ENCODE data around the gene TMEM61.
"Not testable (repeated sequence)": the region's sequence is repeated elsewhere in the genome, so short reads cannot be mapped to it uniquely, and the experiment has no call there.

TMEM61 gene

DNA sequence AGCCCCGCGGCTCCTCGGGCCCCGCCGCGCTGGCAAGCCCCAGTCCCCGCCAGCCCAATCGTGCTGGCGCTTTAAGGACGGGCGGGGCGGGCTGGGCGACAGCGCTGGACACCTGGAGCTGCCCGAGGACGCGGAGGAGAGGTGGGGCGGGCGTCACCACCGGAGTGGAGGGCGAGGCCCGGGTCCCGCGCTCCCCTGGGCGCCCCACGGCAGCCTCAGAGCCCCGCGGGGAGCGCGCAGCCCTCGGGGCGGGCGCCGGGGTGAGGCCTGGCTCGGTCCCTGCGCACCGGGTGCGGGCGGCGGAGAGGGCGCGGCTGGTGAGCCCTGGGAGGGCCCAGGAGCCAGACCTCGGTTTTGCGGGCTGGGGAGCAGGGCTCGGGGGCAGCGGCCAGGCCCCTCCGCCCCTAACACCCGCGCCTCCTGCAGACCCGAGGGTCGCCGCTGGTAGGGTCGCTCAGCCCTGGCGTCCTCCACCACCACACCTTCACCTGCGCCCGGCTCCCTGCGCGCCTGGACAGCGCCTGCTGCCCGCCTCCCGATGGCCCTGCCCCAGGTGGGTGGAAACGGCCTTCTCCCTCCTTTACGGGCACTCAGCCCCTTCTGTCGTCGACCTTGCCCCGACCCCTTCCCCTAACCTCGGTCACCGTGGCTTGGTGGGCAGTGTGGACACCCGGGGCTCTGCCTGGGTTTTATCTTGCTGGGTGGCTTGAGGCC, at the start of gene TMEM61:
Gene TMEM61, plus strand, starts transcription at position 101 of the 714 bp plus-strand sequence. Its CDS starts 438 bp downstream, at position 539.
- DNase-seq = no peak

DNA sequence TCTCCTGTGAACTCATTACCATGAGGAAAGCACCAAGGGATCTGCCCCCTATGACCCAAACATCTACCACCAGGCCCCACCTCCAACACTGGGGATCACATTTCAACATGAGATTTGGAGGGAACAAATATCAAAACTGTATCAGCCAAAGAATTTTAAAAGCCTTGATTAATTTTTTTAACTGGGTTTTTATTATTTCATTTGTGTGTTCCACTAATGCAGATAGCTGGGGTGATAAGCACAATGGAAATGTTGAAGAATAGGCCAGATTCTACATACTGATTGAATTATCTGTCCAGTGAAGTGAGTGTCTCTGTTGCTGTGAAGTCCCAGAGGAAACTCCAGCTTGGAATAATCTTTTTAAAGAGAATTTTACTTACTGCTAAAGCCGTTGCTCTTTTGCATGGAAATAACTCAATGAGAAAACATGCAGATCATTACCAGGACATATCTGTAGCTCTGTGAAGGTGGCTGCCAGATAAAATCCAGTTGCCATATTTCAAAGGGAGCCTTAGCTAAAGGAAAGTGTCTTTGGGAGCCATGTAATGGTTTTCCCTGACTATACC, 49.1 kb upstream of the TMEM61 start:
- no peak for DNase-seq

DNA sequence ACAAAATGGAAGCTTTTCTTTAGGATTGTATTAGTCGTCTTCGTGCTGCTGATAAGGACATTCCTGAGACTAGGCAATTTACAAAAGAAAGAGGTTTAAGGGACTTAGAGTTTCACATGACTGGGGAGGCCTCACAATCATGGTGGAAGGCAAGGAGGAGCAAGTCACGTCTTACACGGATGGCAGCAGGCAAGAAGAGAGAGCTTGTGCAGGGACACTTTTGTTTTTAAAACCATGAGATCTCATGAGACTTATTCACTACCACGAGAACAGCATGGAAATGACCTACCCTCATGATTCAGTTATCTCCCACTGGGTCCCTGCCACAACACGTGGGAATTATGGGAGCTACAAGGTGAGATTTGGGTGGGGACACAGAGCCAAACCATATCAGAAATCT, 46.3 kb upstream of the TMEM61 start:
- not testable (repeated sequence) for DNase-seq

DNA sequence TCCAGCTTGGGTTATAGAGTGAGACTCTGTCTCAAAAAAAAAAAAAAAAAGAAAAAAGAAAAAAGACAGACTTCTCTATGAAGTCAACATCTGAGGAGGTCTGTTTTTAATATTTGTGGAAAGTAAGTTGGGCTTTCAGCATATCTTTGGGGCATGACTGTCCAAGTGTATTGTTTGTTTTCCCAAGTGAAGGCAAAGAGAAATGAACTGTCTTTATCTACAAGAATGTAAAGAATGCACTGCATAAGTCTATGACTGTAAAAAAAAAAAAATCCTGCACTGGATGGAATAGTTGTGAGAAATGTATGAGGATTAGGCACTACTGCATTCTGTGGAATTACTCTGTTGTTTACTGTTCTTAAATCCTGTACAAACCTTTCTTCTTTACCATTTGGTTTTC, 45.6 kb upstream of the TMEM61 start:
- no peak for DNase-seq

DNA sequence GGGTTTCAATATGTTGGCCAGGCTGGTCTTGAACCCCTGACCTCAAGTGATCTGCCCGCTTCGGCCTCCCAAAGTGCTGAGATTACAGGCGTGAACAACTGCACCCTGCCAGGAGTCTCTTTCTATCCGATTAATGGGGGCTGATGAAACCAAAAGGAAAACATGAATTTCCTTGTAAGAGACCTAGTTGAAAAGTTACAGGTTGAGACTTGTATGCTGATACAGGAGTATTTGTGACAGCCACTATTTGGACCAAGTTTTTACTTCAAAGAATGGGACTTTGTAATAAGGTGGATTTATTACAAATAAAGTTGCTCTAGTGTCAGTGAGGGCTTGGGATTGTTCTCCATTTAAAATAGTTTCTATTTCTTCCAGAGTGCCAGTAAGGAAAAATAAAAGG, 43.6 kb upstream of the TMEM61 start:
- DNase-seq = no peak

GRCh38 chr1:54937469-54937868, 43.0 kb upstream of the TMEM61 start:
- DNase-seq = no peak

GRCh38 chr1:54938955-54939354, 41.5 kb upstream of the TMEM61 start:
- DNase-seq = not testable (repeated sequence)

GRCh38 chr1:54940042-54940441, 40.4 kb upstream of the TMEM61 start:
- no peak for DNase-seq

DNA sequence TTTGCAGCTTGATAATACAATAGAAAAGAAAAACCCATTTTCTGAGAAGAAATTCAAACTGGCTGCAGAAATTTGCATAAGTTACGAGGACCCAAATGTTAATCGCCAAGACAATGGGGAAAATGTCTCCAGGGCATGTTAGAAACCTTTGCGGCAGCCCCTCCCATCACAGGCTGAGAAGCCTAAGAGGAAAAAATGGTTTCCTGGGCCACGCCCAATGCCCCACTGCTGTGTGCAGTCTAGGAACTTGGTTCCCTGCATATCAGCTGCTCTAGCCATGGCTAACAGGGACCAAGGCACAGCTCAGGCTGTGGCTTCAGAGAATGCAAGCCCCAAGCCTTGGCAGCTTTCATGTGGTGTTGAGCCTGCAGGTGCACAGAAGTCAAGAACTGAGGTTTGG, 37.5 kb upstream of the TMEM61 start:
- DNase-seq = no peak

DNA sequence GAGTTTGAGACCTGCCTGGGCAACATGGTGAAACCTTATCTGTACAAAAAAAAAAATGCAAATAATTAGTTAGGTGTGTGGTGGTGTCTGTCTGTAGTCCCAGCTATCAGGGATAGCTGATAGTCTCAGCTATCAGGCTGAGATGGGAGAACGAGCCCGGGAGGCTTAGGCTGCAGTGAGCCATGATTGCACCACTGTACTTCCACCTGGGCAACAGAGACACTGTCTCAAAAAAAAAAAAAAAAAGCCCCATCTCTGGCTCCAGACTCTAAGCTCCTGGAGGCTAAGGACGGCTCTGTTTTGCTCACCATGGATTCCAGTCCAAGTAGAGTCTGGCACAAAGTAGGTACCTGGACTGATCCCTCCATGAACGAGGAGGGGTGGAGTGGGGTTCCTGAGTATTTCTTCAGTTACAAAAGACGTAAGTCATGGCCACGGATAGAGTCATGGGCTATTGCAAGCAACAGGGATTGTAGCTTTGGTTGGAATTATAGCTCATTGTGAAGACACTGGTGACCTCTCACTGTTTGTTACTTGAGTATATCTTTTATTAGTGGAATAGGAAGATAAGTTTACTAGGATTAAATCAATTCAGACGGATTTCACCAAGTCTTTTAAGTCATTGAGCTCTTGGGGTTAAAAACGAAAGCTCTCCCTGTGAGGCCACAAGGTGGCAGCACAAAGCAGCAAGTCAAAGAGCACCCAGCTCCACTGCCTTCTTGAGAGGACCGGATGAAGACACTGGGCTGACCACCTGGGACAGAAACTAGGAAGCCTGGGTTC, 35.6 kb upstream of the TMEM61 start:
- DNase-seq = peak; percentile 47 to 58

- DNase-seq = no peak
Observed at GRCh38 chr1:54945393-54945936, 35.0 kb upstream of the TMEM61 start.

DNA sequence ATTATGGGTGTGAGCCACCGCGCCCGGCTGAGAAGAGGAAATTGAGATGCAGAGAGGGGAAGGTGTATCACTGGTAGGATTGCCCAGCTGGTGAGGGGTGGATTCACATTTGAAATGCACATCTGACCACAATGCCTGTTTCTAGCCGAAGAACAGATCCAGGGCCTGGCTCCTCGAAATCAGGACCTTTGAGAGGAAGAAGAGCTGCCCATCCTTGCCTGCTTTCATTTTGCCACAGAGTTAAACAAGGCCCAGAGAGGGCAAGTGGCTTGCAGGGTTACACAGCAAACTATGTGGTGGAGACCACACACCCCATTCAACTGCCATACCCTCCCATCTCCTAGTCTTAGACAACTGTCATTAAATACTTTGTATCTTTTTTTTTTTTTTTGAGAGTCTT, 32.9 kb upstream of the TMEM61 start:
- DNase-seq = no peak

DNA sequence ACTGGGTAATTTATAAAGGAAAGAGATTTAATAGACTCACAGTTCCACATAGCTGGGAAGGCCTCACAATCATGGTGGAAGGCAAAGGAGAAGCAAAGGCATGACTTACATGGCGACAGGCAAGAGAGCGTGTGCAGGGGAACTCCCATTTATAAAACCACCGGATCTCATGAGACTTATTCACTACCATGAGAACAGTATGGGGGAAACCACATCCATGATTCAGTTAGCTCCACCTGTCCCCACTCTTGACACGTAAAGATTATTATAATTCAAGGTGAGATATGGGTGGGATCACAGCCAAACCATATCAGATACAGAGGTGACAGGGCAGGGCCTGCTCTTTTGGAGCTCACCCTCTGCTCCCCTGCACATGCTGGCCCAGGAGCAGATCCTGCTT, 31.4 kb upstream of the TMEM61 start:
- DNase-seq = no peak

GRCh38 chr1:54950006-54950368, 30.4 kb upstream of the TMEM61 start:
- no peak for DNase-seq

DNA sequence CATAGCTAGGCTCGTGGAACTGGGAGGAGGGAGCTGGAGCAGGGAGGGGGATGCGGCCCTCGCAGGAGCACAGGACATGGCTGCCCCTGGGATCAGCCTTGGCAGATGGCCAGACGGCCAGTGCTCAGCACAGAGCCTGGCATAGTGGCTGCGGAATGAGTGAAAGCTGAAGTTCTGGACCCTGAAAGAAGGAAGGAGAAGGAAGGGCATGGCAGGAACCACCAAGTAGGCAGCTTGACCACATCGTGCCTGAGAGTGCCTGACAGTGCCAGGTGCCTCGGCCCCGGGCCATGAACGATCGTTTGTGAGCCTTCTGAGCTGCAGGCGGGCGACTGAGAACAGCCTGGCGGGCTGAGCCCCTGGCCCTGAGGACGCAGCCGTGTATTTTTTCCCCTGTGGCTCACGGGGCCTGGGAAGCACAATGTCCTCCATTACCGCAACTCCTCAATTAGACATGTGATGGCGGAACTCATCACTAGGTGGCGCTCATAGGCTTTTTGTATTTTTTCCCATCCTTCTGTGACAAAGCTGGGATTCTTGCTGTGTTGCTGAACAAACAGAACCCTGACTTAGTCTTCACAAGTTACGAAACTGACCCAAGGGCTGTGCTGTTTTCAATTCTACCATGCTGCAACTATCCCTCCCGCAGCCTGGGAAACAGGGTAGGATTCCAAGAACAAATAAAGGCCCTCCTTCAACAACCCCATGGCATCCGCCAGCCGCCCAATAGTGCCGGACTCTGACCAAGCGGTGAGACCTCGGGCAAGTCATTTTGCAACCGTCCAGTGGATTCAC, 29.9 kb upstream of the TMEM61 start:
- DNase-seq = peak; percentile 23 to 59

DNA sequence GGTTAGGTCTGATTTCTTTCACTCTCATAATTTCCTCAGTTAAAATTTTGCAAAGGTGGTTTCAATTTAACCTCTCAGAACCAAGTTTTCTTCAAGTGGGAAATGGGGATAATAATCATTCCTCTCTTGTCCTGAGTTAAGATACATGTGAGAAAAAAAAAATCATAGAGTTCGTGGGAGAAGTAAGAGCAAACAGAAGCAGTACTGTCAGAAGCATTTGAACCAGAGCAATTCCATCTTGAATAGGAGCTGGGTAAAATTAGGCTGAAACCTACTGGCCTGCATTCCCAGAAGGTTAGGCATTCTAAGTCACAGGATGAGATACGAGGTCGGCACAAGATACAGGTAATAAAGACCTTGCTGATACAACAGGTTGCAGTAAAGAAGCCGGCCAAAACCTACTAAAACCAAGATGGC, 28.6 kb upstream of the TMEM61 start:
- DNase-seq = no peak

DNA sequence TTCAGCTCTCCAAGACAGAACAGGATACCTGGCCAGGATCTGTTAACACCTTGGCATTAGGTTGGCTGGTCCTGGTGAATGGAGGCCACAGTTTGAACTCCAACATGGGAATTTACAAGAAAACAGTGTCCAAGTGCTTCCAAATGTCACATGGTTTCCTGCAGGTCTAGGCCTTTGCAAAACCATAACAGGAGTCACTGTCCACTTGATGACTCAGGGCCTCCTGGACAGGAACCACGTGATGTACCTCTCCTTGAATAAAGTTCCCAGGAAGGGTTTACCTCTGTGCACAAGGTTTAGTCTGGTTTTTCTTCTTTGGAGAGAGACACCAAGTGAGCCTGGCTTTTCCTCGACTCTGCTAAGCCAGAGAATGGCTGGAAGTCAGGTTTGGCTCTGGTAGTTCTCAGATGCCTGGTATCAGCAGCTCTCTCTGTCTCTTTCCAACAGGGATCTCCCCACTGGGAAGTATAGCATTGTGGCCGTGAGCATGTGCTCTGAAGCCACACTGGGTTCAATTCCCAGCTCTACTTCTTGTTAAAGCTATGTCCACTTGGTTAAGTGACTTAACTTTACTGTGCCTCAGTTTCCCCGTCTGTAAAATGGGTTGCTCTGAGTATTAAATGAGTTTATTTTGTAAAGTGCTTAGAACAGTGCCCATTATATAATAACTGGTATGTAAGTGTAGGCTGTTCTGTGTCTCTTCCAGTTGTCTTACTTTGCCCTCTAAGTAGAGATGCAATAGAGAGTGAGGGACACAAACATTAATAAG, 27.3 kb upstream of the TMEM61 start:
- no peak for DNase-seq

- DNase-seq = no peak
Observed at GRCh38 chr1:54953846-54954245, 26.6 kb upstream of the TMEM61 start.

DNA sequence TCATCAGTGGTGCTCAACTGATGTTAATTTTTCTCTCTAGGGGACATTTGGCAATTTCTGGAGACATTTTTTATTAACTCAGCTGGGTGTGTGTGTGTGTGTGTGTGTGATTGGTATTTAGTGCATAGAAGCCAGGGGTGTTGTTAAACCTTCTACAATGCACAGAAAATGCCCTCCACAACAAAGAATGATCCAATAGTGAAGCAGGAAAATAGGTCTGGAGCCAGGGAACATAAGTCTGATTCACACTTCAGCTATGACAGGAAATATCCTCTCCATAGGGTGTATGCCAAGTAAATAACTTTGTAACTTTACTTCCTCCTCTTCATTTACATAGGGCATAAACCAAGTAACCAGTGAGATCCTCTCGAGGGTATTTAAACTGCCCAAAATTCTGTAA, 25.1 kb upstream of the TMEM61 start:
- no peak for DNase-seq

GRCh38 chr1:54956726-54957125, 23.7 kb upstream of the TMEM61 start:
- no peak for DNase-seq

GRCh38 chr1:54959241-54959640, 21.2 kb upstream of the TMEM61 start:
- DNase-seq = no peak
